ENCODE data around the gene MS4A10. TPM values are rescaled to one million over a fixed set of nuclear protein-coding genes. Genes with fewer than 3 reads are reported as not detected.

The MS4A10 gene
- total and polyA plus RNA-seq, 9 of the 15 experiments (the other 6 are each of a cell fraction or from before 2014, with no cell fraction given) = not detected

- 0% methylated on average over 5 of the region's 5 CpGs for WGBS (ENCODE audit: insufficient coverage, low coverage, missing lambda C conversion rate)
- H3K36me3 ChIP-seq (ENCODE audit: control insufficient read depth, insufficient read depth, low read length) = no peaks in the 10 kb centered on the region
- no peak overlapping the region for H3K9ac ChIP-seq (ENCODE audit: insufficient read depth in 1 of 2, low read depth in 2 of 2, low read length in 2 of 2)
- BruUV-seq (replicated peaks) = no TSS peak
- FAIRE-seq (no peak), ATAC-seq (no peak), DNase-seq (ENCODE audit: extremely low read depth in 1 of 4, low spot score in 3 of 4) (no peak)
- no peaks in the 10 kb centered on the region for H3K9me1 ChIP-seq (ENCODE audit: control insufficient read depth, insufficient read depth, low read length)
- no peak overlapping the region for H3K27ac ChIP-seq (ENCODE audit: extremely low read depth, low read depth, low read length)
- H3K9me3 ChIP-seq (replicated peaks; ENCODE audit: control insufficient read depth, insufficient read depth, low read depth, low read length) = no peaks in the 10 kb centered on the region
- intact Hi-C loops (cut with micrococcal nuclease) (no loop called here), in situ Hi-C loops (cut with MboI) (no loop called here)
- H3K79me2 ChIP-seq (ENCODE audit: control insufficient read depth, insufficient read depth, low read length) = no peaks in the 10 kb centered on the region
- H2AFZ ChIP-seq (ENCODE audit: low read depth, low read length) = no peak overlapping the region
- H3K4me2 ChIP-seq (ENCODE audit: insufficient read depth, low read length) = no peak overlapping the region
- no peaks in the 10 kb centered on the region for H4K20me1 ChIP-seq (replicated peaks; ENCODE audit: control insufficient read depth, insufficient read depth, low read length)
- POLR2A ChIA-PET = interaction anchor here (0.5 to 0.6 kb wide), 2 partner anchors 36 to 414 kb away, joined by 3 read pairs; no protein-coding TSS in a partner anchor
- CTCF ChIA-PET (ENCODE audit: low intra/inter-chr PET ratio) = no interaction called here
- no peak overlapping the region for H3K4me3 ChIP-seq
- no peaks in the 10 kb centered on the region for H3K4me1 ChIP-seq (replicated peaks in 1 of 2; ENCODE audit: control insufficient read depth in 2 of 2, insufficient read depth in 2 of 2, low read length in 2 of 2)
- peaks cover 0 to 18% of the 10 kb centered on the region in 2 experiments; a peak in 3 of 5 replicates for H3K27me3 ChIP-seq (ENCODE audit: control insufficient read depth in 2 of 2, insufficient read depth in 2 of 2, low read length in 2 of 2)
- TF ChIP-seq PHF21A (IDR thresholded peaks at IDR 0.05; ENCODE audit: borderline replicate concordance, low read depth) (no peak), ZNF282 (CRISPR knock-in tag; IDR thresholded peaks at IDR 0.05) (no peak), ZNF146 (CRISPR knock-in tag; IDR thresholded peaks at IDR 0.05; ENCODE audit: unreplicated experiment) (no peak), HSF4 (CRISPR knock-in tag; IDR thresholded peaks at IDR 0.05; ENCODE audit: borderline replicate concordance) (no peak), MGA (IDR thresholded peaks at IDR 0.05) (no peak), CEBPG (CRISPR knock-in tag; IDR thresholded peaks at IDR 0.05) (no peak), CEBPG (tag; conservative IDR thresholded peaks at IDR 0.05 in 1 of 2, IDR thresholded peaks at IDR 0.05 in 1 of 2) (no peak)
Measured at GRCh38 chr11:60744114-60744513, 41.0 kb upstream of the MS4A10 start.
